Measurements from ENCODE around the gene CCDC33. TPM values are rescaled to one million over a fixed set of nuclear protein-coding genes. Genes with fewer than 3 reads are reported as not detected.
"Not testable (repeated sequence)": the region's sequence is repeated elsewhere in the genome, so short reads cannot be mapped to it uniquely, and the experiment has no call there.

The CCDC33 gene
- total and polyA plus RNA-seq, 5 donors from 2014 or later: not detected

GRCh38 chr15:74350295-74351275 lies 114.5 kb downstream of the CCDC33 start:
- Mint-ChIP-seq H3K4me1 (peaks cover 0 to 4% (median 0%) of the 10 kb centered on the region in 4 donors), H3K27ac (no peak overlapping the region), H3K27me3 (peaks cover 28% of the 10 kb centered on the region), H3K4me3 (no peak overlapping the region), H3K9me3 (peaks cover 0 to 16% (median 0%) of the 10 kb centered on the region in 7 donors), H3K36me3 (no peaks in the 10 kb centered on the region)
- ATAC-seq (ENCODE audit: low read depth in 2 of 2): no peak
- Histone ChIP-seq H3K4me3 (ENCODE audit: low read depth, low read length) (no peak overlapping the region), H3K9me3 (ENCODE audit: control insufficient read depth in 2 of 2, low read length in 2 of 2) (peaks cover 0 to 6% of the 10 kb centered on the region in 2 experiments), H3K27me3 (ENCODE audit: control insufficient read depth, insufficient read depth, low read length) (peaks cover 6% of the 10 kb centered on the region), H3K4me1 (ENCODE audit: control insufficient read depth, insufficient read depth, low read length, poor library complexity, severe bottlenecking) (no peaks in the 10 kb centered on the region), H3K36me3 (ENCODE audit: control insufficient read depth, insufficient read depth, low read length) (no peaks in the 10 kb centered on the region), H3K27ac (ENCODE audit: insufficient read depth, low read length, poor library complexity, severe bottlenecking) (no peak overlapping the region)
- no peak for DNase-seq

GRCh38 chr15:74351670-74352069 lies 115.5 kb downstream of the CCDC33 start:
- H3K4me1 ChIP-seq (ENCODE audit: control insufficient read depth, insufficient read depth, low read length, poor library complexity, severe bottlenecking): no peaks in the 10 kb centered on the region
- H3K4me3 ChIP-seq (ENCODE audit: low read depth, low read length): no peak overlapping the region
- Mint-ChIP-seq H3K36me3 (no peaks in the 10 kb centered on the region), H3K4me1 (no peaks in the 10 kb centered on the region), H3K27me3 (peaks cover 29% of the 10 kb centered on the region), H3K9me3 (peaks cover 0 to 16% (median 0%) of the 10 kb centered on the region in 7 donors), H3K27ac (no peak overlapping the region), H3K4me3 (no peak overlapping the region)
- H3K27me3 ChIP-seq (ENCODE audit: control insufficient read depth, insufficient read depth, low read length): peaks cover 6% of the 10 kb centered on the region
- H3K9me3 ChIP-seq (ENCODE audit: control insufficient read depth in 2 of 2, low read length in 2 of 2): peaks cover 0 to 6% of the 10 kb centered on the region in 2 experiments
- ATAC-seq (ENCODE audit: low read depth in 2 of 2) (no peak), DNase-seq (no peak)
- no peaks in the 10 kb centered on the region for H3K36me3 ChIP-seq (ENCODE audit: control insufficient read depth, insufficient read depth, low read length)
- no peak overlapping the region for H3K27ac ChIP-seq (ENCODE audit: insufficient read depth, low read length, poor library complexity, severe bottlenecking)

GRCh38 chr15:74352393-74352910 lies 116.3 kb downstream of the CCDC33 start:
- H3K27me3 Mint-ChIP-seq: peaks cover 25% of the 10 kb centered on the region
- H3K4me3 ChIP-seq (ENCODE audit: low read depth, low read length): no peak overlapping the region
- H3K9me3 ChIP-seq (ENCODE audit: control insufficient read depth in 2 of 2, low read length in 2 of 2): peaks cover 0 to 6% of the 10 kb centered on the region in 2 experiments
- no peaks in the 10 kb centered on the region for H3K36me3 ChIP-seq (ENCODE audit: control insufficient read depth, insufficient read depth, low read length)
- H3K9me3 Mint-ChIP-seq: peaks cover 0 to 16% (median 0%) of the 10 kb centered on the region in 7 donors
- H3K36me3 Mint-ChIP-seq: no peaks in the 10 kb centered on the region
- H3K4me1 Mint-ChIP-seq: no peaks in the 10 kb centered on the region
- DNase-seq: no peak
- no peak for ATAC-seq (ENCODE audit: low read depth in 2 of 2)
- no peak overlapping the region for H3K4me3 Mint-ChIP-seq
- no peak overlapping the region for H3K27ac Mint-ChIP-seq
- H3K4me1 ChIP-seq (ENCODE audit: control insufficient read depth, insufficient read depth, low read length, poor library complexity, severe bottlenecking): no peaks in the 10 kb centered on the region
- H3K27me3 ChIP-seq (ENCODE audit: control insufficient read depth, insufficient read depth, low read length): peaks cover 6% of the 10 kb centered on the region
- no peak overlapping the region for H3K27ac ChIP-seq (ENCODE audit: insufficient read depth, low read length, poor library complexity, severe bottlenecking)

GRCh38 chr15:74353992-74354391 lies 117.9 kb downstream of the CCDC33 start:
- peaks cover 0 to 16% (median 0%) of the 10 kb centered on the region in 7 donors for H3K9me3 Mint-ChIP-seq

GRCh38 chr15:74356050-74356449 lies 119.9 kb downstream of the CCDC33 start:
- H3K36me3 ChIP-seq (ENCODE audit: control insufficient read depth, insufficient read depth, low read length); H3K9me3 ChIP-seq (ENCODE audit: control insufficient read depth in 2 of 2, low read length in 2 of 2); ATAC-seq (ENCODE audit: low read depth in 2 of 2); H3K27me3 ChIP-seq (ENCODE audit: control insufficient read depth, insufficient read depth, low read length); H3K4me3 Mint-ChIP-seq; DNase-seq; H3K36me3 Mint-ChIP-seq; H3K4me1 Mint-ChIP-seq; H3K27ac ChIP-seq (ENCODE audit: insufficient read depth, low read length, poor library complexity, severe bottlenecking); H3K4me3 ChIP-seq (ENCODE audit: low read depth, low read length); H3K4me1 ChIP-seq (ENCODE audit: control insufficient read depth, insufficient read depth, low read length, poor library complexity, severe bottlenecking); H3K27ac Mint-ChIP-seq: not testable (repeated sequence)
- Mint-ChIP-seq H3K9me3 (peaks cover 0 to 16% (median 0%) of the 10 kb centered on the region in 7 donors), H3K27me3 (peaks cover 20% of the 10 kb centered on the region)

More at GRCh38 chr15:74353992-74354391, 117.9 kb downstream of the CCDC33 start:
- DNase-seq; H3K27ac Mint-ChIP-seq; ATAC-seq (ENCODE audit: low read depth in 2 of 2); H3K27me3 ChIP-seq (ENCODE audit: control insufficient read depth, insufficient read depth, low read length); H3K4me1 ChIP-seq (ENCODE audit: control insufficient read depth, insufficient read depth, low read length, poor library complexity, severe bottlenecking); H3K27ac ChIP-seq (ENCODE audit: insufficient read depth, low read length, poor library complexity, severe bottlenecking); H3K36me3 ChIP-seq (ENCODE audit: control insufficient read depth, insufficient read depth, low read length); H3K9me3 ChIP-seq (ENCODE audit: control insufficient read depth in 2 of 2, low read length in 2 of 2); H3K4me3 ChIP-seq (ENCODE audit: low read depth, low read length); H3K4me3 Mint-ChIP-seq; H3K36me3 Mint-ChIP-seq; H3K4me1 Mint-ChIP-seq: not testable (repeated sequence)
- peaks cover 20% of the 10 kb centered on the region for H3K27me3 Mint-ChIP-seq

GRCh38 chr15:74357514-74357913 lies 121.4 kb downstream of the CCDC33 start:
- H3K36me3 Mint-ChIP-seq; ATAC-seq (ENCODE audit: low read depth in 2 of 2); H3K9me3 ChIP-seq (ENCODE audit: control insufficient read depth in 2 of 2, low read length in 2 of 2); DNase-seq; H3K36me3 ChIP-seq (ENCODE audit: control insufficient read depth, insufficient read depth, low read length); H3K27me3 ChIP-seq (ENCODE audit: control insufficient read depth, insufficient read depth, low read length); H3K4me3 ChIP-seq (ENCODE audit: low read depth, low read length); H3K4me3 Mint-ChIP-seq; H3K4me1 ChIP-seq (ENCODE audit: control insufficient read depth, insufficient read depth, low read length, poor library complexity, severe bottlenecking); H3K27ac Mint-ChIP-seq; H3K27ac ChIP-seq (ENCODE audit: insufficient read depth, low read length, poor library complexity, severe bottlenecking); H3K4me1 Mint-ChIP-seq: not testable (repeated sequence)
- peaks cover 0 to 16% (median 0%) of the 10 kb centered on the region in 7 donors for H3K9me3 Mint-ChIP-seq
- peaks cover 27% of the 10 kb centered on the region for H3K27me3 Mint-ChIP-seq

GRCh38 chr15:74359376-74359775 lies 123.2 kb downstream of the CCDC33 start:
- H3K27ac Mint-ChIP-seq; H3K4me3 ChIP-seq (ENCODE audit: low read depth, low read length); H3K4me3 Mint-ChIP-seq; H3K36me3 Mint-ChIP-seq; H3K27me3 ChIP-seq (ENCODE audit: control insufficient read depth, insufficient read depth, low read length); DNase-seq; H3K9me3 ChIP-seq (ENCODE audit: control insufficient read depth in 2 of 2, low read length in 2 of 2); ATAC-seq (ENCODE audit: low read depth in 2 of 2); H3K4me1 Mint-ChIP-seq; H3K4me1 ChIP-seq (ENCODE audit: control insufficient read depth, insufficient read depth, low read length, poor library complexity, severe bottlenecking); H3K27ac ChIP-seq (ENCODE audit: insufficient read depth, low read length, poor library complexity, severe bottlenecking); H3K36me3 ChIP-seq (ENCODE audit: control insufficient read depth, insufficient read depth, low read length): not testable (repeated sequence)
- Mint-ChIP-seq H3K27me3 (peaks cover 43% of the 10 kb centered on the region), H3K9me3 (peaks cover 0 to 10% (median 0%) of the 10 kb centered on the region in 7 donors)
